ENCODE data around the gene JARID2. TPM values are rescaled to one million over a fixed set of nuclear protein-coding genes. Genes with fewer than 3 reads are reported as not detected.

The JARID2 gene
- total and polyA plus RNA-seq, 10 of the 15 experiments (the other 5 are each of a cell fraction or from before 2014, with no cell fraction given) = 4.2 to 21.6 (median 11.7) TPM

- ChIA-PET POLR2A (interaction anchor here (1.1 kb wide), 1 partner anchor 10 kb away, joined by 3 read pairs; no protein-coding TSS in a partner anchor), SMC1A (ENCODE audit: uncharacterized antibody, unreplicated experiment) (interaction anchor here (1.0 to 3.6 kb wide), 4 partner anchors 11 to 38 kb away, joined by 3 to 24 read pairs (median 4); no protein-coding TSS in a partner anchor), CTCF (interaction anchor here (0.8 to 1.5 kb wide), 3 partner anchors 13 to 46 kb away, joined by 3 to 7 read pairs (median 3); no protein-coding TSS in a partner anchor), RAD21 (ENCODE audit: unreplicated experiment) (no interaction called here)
- no peak for FAIRE-seq
- Histone ChIP-seq H3K27me3 (replicated peaks in 1 of 2; ENCODE audit: control insufficient read depth in 2 of 2, insufficient read depth in 2 of 2, low read length in 1 of 2) (no peaks in the 10 kb centered on the region), H3K27ac (ENCODE audit: control insufficient read depth, insufficient read depth) (no peak overlapping the region), H2AFZ (ENCODE audit: control insufficient read depth, low read depth, low read length) (no peak overlapping the region), H3K9ac (ENCODE audit: control insufficient read depth, insufficient read depth, low read length) (no peak overlapping the region), H3K4me1 (ENCODE audit: control insufficient read depth, insufficient read depth, low read length) (peaks cover 8% of the 10 kb centered on the region; the same call in 1 of the 2 replicates), H3K4me2 (ENCODE audit: control insufficient read depth, insufficient read depth) (no peak overlapping the region), H3K79me2 (ENCODE audit: control insufficient read depth, insufficient read depth, low read length) (peaks cover 74% of the 10 kb centered on the region), H3K4me3 (no peak overlapping the region), H3K9me3 (replicated peaks; ENCODE audit: control insufficient read depth, insufficient read depth, low read length) (no peaks in the 10 kb centered on the region), H4K20me1 (ENCODE audit: control insufficient read depth, insufficient read depth) (no peaks in the 10 kb centered on the region; the same call in 1 of the 2 replicates), H3K36me3 (ENCODE audit: control insufficient read depth in 2 of 2, insufficient read depth in 2 of 2, low read length in 1 of 2) (peaks cover 7 to 10% of the 10 kb centered on the region in 2 experiments)
- ATAC-seq = peak; percentile 42
- no TSS peak for BruUV-seq (replicated peaks)
- no peak for DNase-seq (ENCODE audit: low read depth, low spot score)
- in situ Hi-C loops (cut with MboI) (no loop called here), intact Hi-C loops (cut with micrococcal nuclease; ENCODE audit: unreplicated experiment) (no loop called here)
- TF ChIP-seq MTA2 (IDR thresholded peaks at IDR 0.05; ENCODE audit: low read depth) (no peak), RFX5 (IDR thresholded peaks at IDR 0.05; ENCODE audit: low read depth, low read length) (no peak), MEF2B (IDR thresholded peaks at IDR 0.05; ENCODE audit: partially characterized antibody, poor library complexity, severe bottlenecking) (no peak), ZNF217 (IDR thresholded peaks at IDR 0.05) (no peak), IRF4 (IDR thresholded peaks at IDR 0.05; ENCODE audit: low read depth, low read length) (no peak), SREBF2 (IDR thresholded peaks at IDR 0.05; ENCODE audit: low read length) (no peak)
- TF ChIP-seq, protein P1, sequence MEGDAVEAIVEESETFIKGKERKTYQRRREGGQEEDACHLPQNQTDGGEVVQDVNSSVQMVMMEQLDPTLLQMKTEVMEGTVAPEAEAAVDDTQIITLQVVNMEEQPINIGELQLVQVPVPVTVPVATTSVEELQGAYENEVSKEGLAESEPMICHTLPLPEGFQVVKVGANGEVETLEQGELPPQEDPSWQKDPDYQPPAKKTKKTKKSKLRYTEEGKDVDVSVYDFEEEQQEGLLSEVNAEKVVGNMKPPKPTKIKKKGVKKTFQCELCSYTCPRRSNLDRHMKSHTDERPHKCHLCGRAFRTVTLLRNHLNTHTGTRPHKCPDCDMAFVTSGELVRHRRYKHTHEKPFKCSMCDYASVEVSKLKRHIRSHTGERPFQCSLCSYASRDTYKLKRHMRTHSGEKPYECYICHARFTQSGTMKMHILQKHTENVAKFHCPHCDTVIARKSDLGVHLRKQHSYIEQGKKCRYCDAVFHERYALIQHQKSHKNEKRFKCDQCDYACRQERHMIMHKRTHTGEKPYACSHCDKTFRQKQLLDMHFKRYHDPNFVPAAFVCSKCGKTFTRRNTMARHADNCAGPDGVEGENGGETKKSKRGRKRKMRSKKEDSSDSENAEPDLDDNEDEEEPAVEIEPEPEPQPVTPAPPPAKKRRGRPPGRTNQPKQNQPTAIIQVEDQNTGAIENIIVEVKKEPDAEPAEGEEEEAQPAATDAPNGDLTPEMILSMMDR (IDR thresholded peaks at IDR 0.05 in 2 of 3, conservative IDR thresholded peaks at IDR 0.05 in 1 of 3; ENCODE audit: control insufficient read depth in 2 of 3, extremely low read depth in 1 of 3, insufficient read depth in 1 of 3, low read depth in 3 of 3, low read length in 3 of 3) = no peak
- 91% methylated on average over 1 of the region's 1 CpG for WGBS (ENCODE audit: insufficient coverage, insufficient replicate concordance, low lambda C conversion rate, missing lambda C conversion rate)
Measured at GRCh38 chr6:15378272-15378671, 132.4 kb downstream of the JARID2 start.
